ENCODE measurements around the gene MYF6. TPM values are rescaled to one million over a fixed set of nuclear protein-coding genes. Genes with fewer than 3 reads are reported as not detected.

MYF6 gene
- total RNA-seq, 1 donor from 2014 or later: not detected

- Histone ChIP-seq H3K9ac (ENCODE audit: low read length) (no peak overlapping the region), H3K4me3 (ENCODE audit: insufficient read depth, low read depth, low read length) (no peak overlapping the region), H3K27ac (ENCODE audit: low read depth, low read length) (no peak overlapping the region), H3K36me3 (ENCODE audit: insufficient read depth, low read length) (no peaks in the 10 kb centered on the region), H3K79me2 (ENCODE audit: insufficient read depth, low read length) (no peaks in the 10 kb centered on the region), H2AFZ (ENCODE audit: low read depth, low read length) (no peak overlapping the region), H3K27me3 (ENCODE audit: insufficient read depth, low read length) (no peaks in the 10 kb centered on the region), H3K4me1 (ENCODE audit: insufficient read depth, low read length) (no peaks in the 10 kb centered on the region), H3K9me3 (ENCODE audit: insufficient read depth, low read depth, low read length) (no peaks in the 10 kb centered on the region), H3K4me2 (ENCODE audit: low read length) (no peak overlapping the region), H4K20me1 (ENCODE audit: insufficient read depth, low read length) (no peaks in the 10 kb centered on the region)
- no peak for TF ChIP-seq CTCF (IDR thresholded peaks at IDR 0.05; ENCODE audit: insufficient read depth, low read depth, low read length)
- no peak for TF ChIP-seq EZH2 (IDR thresholded peaks at IDR 0.05; ENCODE audit: insufficient read depth, low read length)
- H3K4me3 Mint-ChIP-seq (ENCODE audit: unreplicated experiment): no peak overlapping the region
- H3K4me1 Mint-ChIP-seq (ENCODE audit: low read depth, unreplicated experiment): no peaks in the 10 kb centered on the region
- H3K36me3 Mint-ChIP-seq (ENCODE audit: low read depth, unreplicated experiment): no peaks in the 10 kb centered on the region
- DNase-seq (ENCODE audit: low read depth) (no peak), FAIRE-seq (no peak)
- no peaks in the 10 kb centered on the region for H3K9me3 Mint-ChIP-seq (ENCODE audit: unreplicated experiment)
- no peak overlapping the region for H3K27ac Mint-ChIP-seq (ENCODE audit: unreplicated experiment)
- H3K27me3 Mint-ChIP-seq (ENCODE audit: low read depth, unreplicated experiment): no peaks in the 10 kb centered on the region
Observed at GRCh38 chr12:80677994-80678393, 29.4 kb upstream of the MYF6 start.

- no peak for TF ChIP-seq EZH2 (IDR thresholded peaks at IDR 0.05; ENCODE audit: insufficient read depth, low read length)
- no peak for TF ChIP-seq CTCF (IDR thresholded peaks at IDR 0.05; ENCODE audit: insufficient read depth, low read depth, low read length)
- no peaks in the 10 kb centered on the region for H3K79me2 ChIP-seq (ENCODE audit: insufficient read depth, low read length)
- H3K36me3 Mint-ChIP-seq (ENCODE audit: low read depth, unreplicated experiment): no peaks in the 10 kb centered on the region
- H3K27me3 ChIP-seq (ENCODE audit: insufficient read depth, low read length): no peaks in the 10 kb centered on the region
- no peak overlapping the region for H3K27ac Mint-ChIP-seq (ENCODE audit: unreplicated experiment)
- H4K20me1 ChIP-seq (ENCODE audit: insufficient read depth, low read length): no peaks in the 10 kb centered on the region
- H3K4me2 ChIP-seq (ENCODE audit: low read length): no peak overlapping the region
- H2AFZ ChIP-seq (ENCODE audit: low read depth, low read length): no peak overlapping the region
- H3K4me1 Mint-ChIP-seq (ENCODE audit: low read depth, unreplicated experiment): peaks cover 3% of the 10 kb centered on the region
- no peaks in the 10 kb centered on the region for H3K36me3 ChIP-seq (ENCODE audit: insufficient read depth, low read length)
- H3K4me1 ChIP-seq (ENCODE audit: insufficient read depth, low read length): no peaks in the 10 kb centered on the region
- no peaks in the 10 kb centered on the region for H3K9me3 Mint-ChIP-seq (ENCODE audit: unreplicated experiment)
- no peaks in the 10 kb centered on the region for H3K9me3 ChIP-seq (ENCODE audit: insufficient read depth, low read depth, low read length)
- no peak overlapping the region for H3K4me3 Mint-ChIP-seq (ENCODE audit: unreplicated experiment)
- FAIRE-seq (no peak), DNase-seq (ENCODE audit: low read depth) (no peak)
- H3K4me3 ChIP-seq (ENCODE audit: insufficient read depth, low read depth, low read length): no peak overlapping the region
- no peak overlapping the region for H3K9ac ChIP-seq (ENCODE audit: low read length)
- H3K27ac ChIP-seq (ENCODE audit: low read depth, low read length): no peak overlapping the region
- no peaks in the 10 kb centered on the region for H3K27me3 Mint-ChIP-seq (ENCODE audit: low read depth, unreplicated experiment)
Observed at GRCh38 chr12:80679346-80680131, 27.9 kb upstream of the MYF6 start.

- no peak overlapping the region for H3K9ac ChIP-seq (ENCODE audit: low read length)
- no peak for FAIRE-seq
- H3K36me3 ChIP-seq (ENCODE audit: insufficient read depth, low read length): no peaks in the 10 kb centered on the region
- no peak overlapping the region for H3K4me3 ChIP-seq (ENCODE audit: insufficient read depth, low read depth, low read length)
- H3K9me3 Mint-ChIP-seq (ENCODE audit: unreplicated experiment): no peaks in the 10 kb centered on the region
- no peaks in the 10 kb centered on the region for H3K4me1 ChIP-seq (ENCODE audit: insufficient read depth, low read length)
- H3K36me3 Mint-ChIP-seq (ENCODE audit: low read depth, unreplicated experiment): no peaks in the 10 kb centered on the region
- TF ChIP-seq CTCF (IDR thresholded peaks at IDR 0.05; ENCODE audit: insufficient read depth, low read depth, low read length) (no peak), EZH2 (IDR thresholded peaks at IDR 0.05; ENCODE audit: insufficient read depth, low read length) (no peak)
- DNase-seq (ENCODE audit: low read depth): no peak
- H2AFZ ChIP-seq (ENCODE audit: low read depth, low read length): no peak overlapping the region
- no peaks in the 10 kb centered on the region for H3K79me2 ChIP-seq (ENCODE audit: insufficient read depth, low read length)
- no peak overlapping the region for H3K27ac ChIP-seq (ENCODE audit: low read depth, low read length)
- no peaks in the 10 kb centered on the region for H3K9me3 ChIP-seq (ENCODE audit: insufficient read depth, low read depth, low read length)
- no peak overlapping the region for H3K4me3 Mint-ChIP-seq (ENCODE audit: unreplicated experiment)
- H3K27me3 ChIP-seq (ENCODE audit: insufficient read depth, low read length): no peaks in the 10 kb centered on the region
- no peak overlapping the region for H3K27ac Mint-ChIP-seq (ENCODE audit: unreplicated experiment)
- no peak overlapping the region for H3K4me2 ChIP-seq (ENCODE audit: low read length)
- H4K20me1 ChIP-seq (ENCODE audit: insufficient read depth, low read length): no peaks in the 10 kb centered on the region
- no peaks in the 10 kb centered on the region for H3K27me3 Mint-ChIP-seq (ENCODE audit: low read depth, unreplicated experiment)
- H3K4me1 Mint-ChIP-seq (ENCODE audit: low read depth, unreplicated experiment): peaks cover 3% of the 10 kb centered on the region
Observed at GRCh38 chr12:80681287-80681686, 26.1 kb upstream of the MYF6 start.

Measured in astrocyte (in vitro differentiated cells and primary cell).